BLaER1 treated with 17β-estradiol and CSF1 and Interleukin-3, amounts not matched to agents 10 nM and 100 nM (cell line): Measurements from ENCODE around the gene JADE2.
"Not testable (repeated sequence)": the region's sequence is repeated elsewhere in the genome, so short reads cannot be mapped to it uniquely, and the experiment has no call there.

Experiments used
- H3K27ac ChIP-seq, 11 experiments: shearing (Covaris generic); formaldehyde crosslinking; 2 replicates each; pipeline ENCODE4 v1.8.1; 2022
- H3K27me3 ChIP-seq, 11 experiments: shearing (Covaris generic); formaldehyde crosslinking; 2 replicates each; pipeline ENCODE4 v1.8.1; 2022
- H3K36me3 ChIP-seq, 11 experiments: shearing (Covaris generic); formaldehyde crosslinking; 2 replicates each; pipeline ENCODE4 v1.8.1; 2022
- H3K4me1 ChIP-seq, 10 experiments: shearing (Covaris generic); formaldehyde crosslinking; 2 replicates each; pipeline ENCODE4 v1.8.1; 2022
- H3K4me2 ChIP-seq, 11 experiments: shearing (Covaris generic); formaldehyde crosslinking; 2 replicates each; pipeline ENCODE4 v1.8.1; 2022
- H3K4me3 ChIP-seq, 10 experiments: shearing (Covaris generic); formaldehyde crosslinking; 2 replicates each; pipeline ENCODE4 v1.8.1; 2022
- H3K9ac ChIP-seq, 11 experiments: shearing (Covaris generic); formaldehyde crosslinking; 2 replicates each; pipeline ENCODE4 v1.8.1; 2022
- H3K9me3 ChIP-seq, 11 experiments: shearing (Covaris generic); formaldehyde crosslinking; replicated peaks in 1 of 11; 2 replicates each; pipeline ENCODE4 v1.8.1; 2022
- H4K20me1 ChIP-seq, 11 experiments: shearing (Covaris generic); formaldehyde crosslinking; 2 replicates each; pipeline ENCODE4 v1.8.1; 2022
- Cebpa-rat ChIP-seq, 11 experiments: shearing (Covaris generic); IDR thresholded peaks; 2 replicates each; pipeline ENCODE4 v1.8.1; 2022

JADE2 gene

DNA sequence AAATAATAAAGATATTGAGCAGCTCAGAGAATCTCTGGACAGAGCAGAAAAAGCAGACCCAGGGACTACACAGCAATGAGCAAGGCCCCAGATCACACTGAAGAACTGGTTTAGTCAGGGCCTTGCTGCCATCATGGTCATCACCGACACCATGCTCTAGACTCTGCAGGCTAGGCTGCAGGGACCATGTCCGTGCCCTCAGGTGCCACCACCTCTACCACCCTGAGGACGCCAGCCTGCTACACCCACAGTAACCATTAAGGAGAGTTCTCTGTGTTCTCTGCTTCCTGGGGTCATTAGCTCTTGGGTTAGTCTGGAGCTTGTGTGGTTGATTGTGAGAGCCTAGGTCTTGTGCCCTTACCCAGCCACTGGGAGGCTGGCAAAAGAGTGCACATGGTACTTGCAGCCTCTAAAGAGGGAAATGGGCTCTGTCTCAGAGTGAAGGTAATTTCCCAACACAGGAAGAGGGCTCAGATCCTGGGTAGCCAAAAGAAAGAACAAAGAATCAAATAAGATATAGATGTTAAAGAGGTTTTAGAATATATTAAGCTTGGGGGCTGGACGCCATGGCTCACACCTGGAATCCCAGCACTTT is 31.9 kb upstream of the JADE2 start:
- no peaks in the 10 kb centered on the region for H3K36me3 ChIP-seq
- no peak overlapping the region for H3K4me3 ChIP-seq
- H3K9ac ChIP-seq = no peak overlapping the region
- peaks cover 0 to 21% (median 14%) of the 10 kb centered on the region in 10 experiments; a peak in 18 of 20 replicates for H3K4me1 ChIP-seq
- H3K27ac ChIP-seq = no peak overlapping the region
- peak overlapping the region in 4 of 11 experiments; percentile 23 to 43 (median 29); a peak in 6 of 22 replicates for H3K4me2 ChIP-seq
- no peak for TF ChIP-seq Cebpa-rat (IDR thresholded peaks at IDR 0.05)
- H3K9me3 ChIP-seq = no peaks in the 10 kb centered on the region
- no peaks in the 10 kb centered on the region for H3K27me3 ChIP-seq
- no peaks in the 10 kb centered on the region for H4K20me1 ChIP-seq

DNA sequence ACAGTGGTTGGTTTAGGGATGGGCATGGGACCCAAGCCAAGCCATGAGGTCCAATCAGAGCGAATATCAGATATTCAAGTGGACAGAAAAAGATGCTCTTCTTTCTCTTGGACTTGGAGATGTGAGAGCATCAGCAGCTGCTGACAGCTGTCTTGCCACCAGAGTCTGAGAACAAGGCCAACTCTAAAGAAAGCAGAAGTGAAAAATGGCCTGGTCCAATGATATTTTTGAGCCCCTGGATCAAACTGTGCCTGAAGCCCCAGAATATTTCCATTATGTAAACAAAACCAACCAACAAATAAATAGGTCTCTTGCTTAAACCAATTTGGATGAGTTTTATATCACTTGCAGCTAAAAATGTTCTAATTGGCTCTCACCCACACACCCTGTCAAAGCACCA is 30.7 kb upstream of the JADE2 start:
- Histone ChIP-seq H4K20me1 (no peaks in the 10 kb centered on the region), H3K4me1 (peaks cover 0 to 21% (median 14%) of the 10 kb centered on the region in 10 experiments; a peak in 18 of 20 replicates), H3K27ac (no peak overlapping the region), H3K27me3 (no peaks in the 10 kb centered on the region), H3K9ac (no peak overlapping the region), H3K36me3 (no peaks in the 10 kb centered on the region), H3K4me2 (peak overlapping the region in 6 of 11 experiments; percentile 38 to 67 (median 51); a peak in 5 of 22 replicates), H3K4me3 (no peak overlapping the region), H3K9me3 (no peaks in the 10 kb centered on the region)
- TF ChIP-seq Cebpa-rat (IDR thresholded peaks at IDR 0.05) = no peak

DNA sequence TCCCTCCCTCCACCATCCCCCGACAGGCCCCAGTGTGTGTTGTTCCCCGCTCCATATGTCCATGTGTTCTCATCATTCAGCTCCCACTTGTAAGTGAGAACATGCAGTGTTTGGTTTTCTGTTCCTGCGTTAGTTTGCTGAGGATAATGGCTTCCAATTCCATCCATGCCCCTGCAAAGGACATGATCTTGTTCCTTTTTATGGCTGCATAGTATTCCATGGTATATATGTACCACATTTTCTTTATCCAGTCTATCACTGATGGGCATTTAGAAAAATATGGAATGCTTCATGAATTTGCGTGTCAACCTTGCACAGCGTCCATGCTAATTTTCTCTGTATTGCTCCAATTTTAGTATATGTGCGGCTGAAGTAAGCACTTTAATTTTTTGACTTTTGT is 25.6 kb upstream of the JADE2 start:
- H4K20me1 ChIP-seq = not testable (repeated sequence)

DNA sequence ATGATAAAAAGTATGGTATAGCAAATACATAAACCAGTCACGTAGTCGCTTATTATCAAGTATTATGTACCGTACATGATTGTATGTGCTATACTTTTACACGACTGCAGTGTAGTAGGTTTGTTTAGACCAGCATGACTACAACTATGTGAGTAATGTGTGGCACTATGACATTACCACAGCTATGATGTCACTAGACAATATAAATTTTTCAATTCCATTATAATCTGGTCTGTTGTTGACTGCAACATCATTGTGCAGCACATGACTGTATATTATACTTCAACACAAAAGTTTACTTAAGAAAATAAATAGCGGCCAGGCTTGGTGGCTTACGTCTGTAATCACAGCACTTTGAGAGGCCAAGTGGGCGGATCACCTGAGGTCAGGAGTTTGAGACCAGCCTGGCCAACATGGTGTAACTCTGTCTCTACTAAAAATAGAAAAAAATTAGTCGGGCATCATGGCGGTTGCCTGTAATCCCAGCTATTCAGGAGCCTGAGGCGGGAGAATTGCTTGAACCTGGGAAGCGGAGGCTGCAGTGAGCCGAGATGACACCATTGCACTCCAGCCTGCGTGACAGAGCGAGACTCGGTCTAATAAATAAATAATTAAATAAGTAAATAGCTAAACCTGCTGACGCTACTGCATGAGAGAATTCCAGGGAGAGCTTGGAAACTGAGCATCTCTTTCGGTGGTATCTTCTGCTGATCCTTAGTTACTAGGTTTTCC is 24.6 kb upstream of the JADE2 start:
- no peak overlapping the region for H3K27ac ChIP-seq
- no peak overlapping the region for H3K9ac ChIP-seq
- no peaks in the 10 kb centered on the region for H3K9me3 ChIP-seq
- no peak overlapping the region for H3K4me3 ChIP-seq
- H3K4me2 ChIP-seq = peak overlapping the region in 3 of 11 experiments; percentile 86 to 87 (median 86); a peak in 6 of 22 replicates
- no peaks in the 10 kb centered on the region for H4K20me1 ChIP-seq
- H3K36me3 ChIP-seq = no peaks in the 10 kb centered on the region
- H3K4me1 ChIP-seq = peaks cover 43 to 52% (median 48%) of the 10 kb centered on the region in 10 experiments
- peaks cover 0 to 5% (median 0%) of the 10 kb centered on the region in 11 experiments; a peak in 1 of 22 replicates for H3K27me3 ChIP-seq
- TF ChIP-seq Cebpa-rat (IDR thresholded peaks at IDR 0.05) = no peak

More for the DNA sequence above, 25.6 kb upstream of the JADE2 start:
- H3K4me1 ChIP-seq = peaks cover 36 to 52% (median 48%) of the 10 kb centered on the region in 10 experiments
- H3K36me3 ChIP-seq, H3K4me2 ChIP-seq, H3K27ac ChIP-seq, H3K9ac ChIP-seq, H3K4me3 ChIP-seq, H3K9me3 ChIP-seq, H3K27me3 ChIP-seq: not testable (repeated sequence)

DNA sequence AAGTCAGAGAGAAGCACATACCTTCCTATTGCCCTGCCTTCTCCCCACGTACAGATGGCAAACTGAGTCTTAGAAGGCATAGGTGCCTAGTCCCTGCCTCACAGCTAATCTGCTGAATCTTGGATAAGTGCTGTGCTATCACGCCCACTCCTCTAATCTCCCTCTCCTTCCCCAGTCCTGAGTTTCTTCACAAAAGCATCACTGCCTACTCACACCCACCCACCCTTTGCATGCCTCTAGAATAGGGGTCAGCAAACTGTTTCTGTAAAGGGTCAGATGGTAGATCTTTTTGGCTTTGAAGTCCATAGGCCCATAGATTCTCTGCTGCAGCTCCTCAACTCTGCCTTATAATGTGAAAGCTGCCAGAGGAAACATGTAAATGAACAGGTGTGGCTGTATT is 23.2 kb upstream of the JADE2 start:
- H3K4me2 ChIP-seq = peak overlapping the region; percentile 80 to 94 (median 87); a peak in 21 of 22 replicates
- peaks cover 0 to 5% (median 0%) of the 10 kb centered on the region in 11 experiments; a peak in 1 of 22 replicates for H3K27me3 ChIP-seq
- TF ChIP-seq Cebpa-rat (IDR thresholded peaks at IDR 0.05) = no peak
- no peaks in the 10 kb centered on the region for H4K20me1 ChIP-seq
- H3K4me3 ChIP-seq = no peak overlapping the region
- peaks cover 52 to 57% (median 53%) of the 10 kb centered on the region in 10 experiments for H3K4me1 ChIP-seq
- no peaks in the 10 kb centered on the region for H3K9me3 ChIP-seq
- no peak overlapping the region for H3K9ac ChIP-seq
- no peaks in the 10 kb centered on the region for H3K36me3 ChIP-seq
- peak overlapping the region in 1 of 11 experiments; percentile 25; a peak in 1 of 22 replicates for H3K27ac ChIP-seq

DNA sequence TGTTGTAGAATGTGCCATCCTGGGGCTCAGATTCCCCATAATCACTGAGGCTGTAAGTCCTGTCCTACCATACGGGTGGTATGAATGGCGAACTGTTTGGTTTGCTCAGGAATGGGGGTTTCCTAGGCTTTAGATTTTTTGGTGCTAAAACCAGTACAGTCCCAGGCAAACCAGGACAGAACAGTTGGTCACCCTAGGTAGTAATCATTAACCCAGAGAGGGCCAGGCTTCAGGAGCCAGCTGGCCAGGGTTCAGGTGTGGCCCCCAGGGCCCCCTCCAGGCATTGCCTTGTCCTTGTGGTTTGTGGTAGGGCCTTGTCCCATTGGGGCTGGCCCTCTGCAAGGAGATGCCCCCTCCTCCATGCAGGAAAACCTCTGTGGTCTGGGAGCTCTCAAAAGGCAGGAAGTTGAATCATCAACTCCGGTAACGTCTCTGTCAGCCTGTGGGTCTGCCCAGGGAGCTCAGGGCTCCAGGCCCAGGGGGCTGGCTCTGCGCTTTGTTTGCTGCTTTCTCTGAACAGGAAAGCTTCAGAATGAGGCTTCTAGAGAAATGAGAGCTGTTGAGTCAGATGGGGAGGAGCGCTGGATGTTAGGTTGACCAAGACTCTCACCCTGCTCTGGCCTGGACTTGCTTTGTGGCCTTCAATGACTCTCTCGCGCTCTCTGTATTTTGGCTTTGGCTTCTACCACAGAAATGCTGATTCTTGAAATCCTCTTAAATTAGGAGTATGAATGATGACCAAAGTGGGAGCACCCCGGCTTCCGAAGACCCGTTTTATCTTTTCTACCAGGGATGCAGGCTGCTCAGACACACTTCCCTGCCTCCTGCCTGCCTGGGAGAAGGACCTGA is 22.2 kb upstream of the JADE2 start:
- H4K20me1 ChIP-seq = no peaks in the 10 kb centered on the region
- peak overlapping the region; percentile 17 to 79 (median 70); a peak in 21 of 22 replicates for H3K9ac ChIP-seq
- H3K4me1 ChIP-seq = peaks cover 52 to 57% (median 53%) of the 10 kb centered on the region in 10 experiments
- peak overlapping the region in 5 of 10 experiments; percentile 8 to 38 (median 17); a peak in 4 of 20 replicates for H3K4me3 ChIP-seq
- peaks cover 0 to 5% (median 0%) of the 10 kb centered on the region in 11 experiments; a peak in 1 of 22 replicates for H3K27me3 ChIP-seq
- peak in 3 of 11 experiments; percentile 26 to 70 (median 67); a peak in 5 of 22 replicates for TF ChIP-seq Cebpa-rat (IDR thresholded peaks at IDR 0.05)
- peak overlapping the region; percentile 31 to 88 (median 81); a peak in 21 of 22 replicates for H3K27ac ChIP-seq
- H3K9me3 ChIP-seq = no peaks in the 10 kb centered on the region
- H3K4me2 ChIP-seq = peak overlapping the region; percentile 80 to 94 (median 87)
- no peaks in the 10 kb centered on the region for H3K36me3 ChIP-seq

DNA sequence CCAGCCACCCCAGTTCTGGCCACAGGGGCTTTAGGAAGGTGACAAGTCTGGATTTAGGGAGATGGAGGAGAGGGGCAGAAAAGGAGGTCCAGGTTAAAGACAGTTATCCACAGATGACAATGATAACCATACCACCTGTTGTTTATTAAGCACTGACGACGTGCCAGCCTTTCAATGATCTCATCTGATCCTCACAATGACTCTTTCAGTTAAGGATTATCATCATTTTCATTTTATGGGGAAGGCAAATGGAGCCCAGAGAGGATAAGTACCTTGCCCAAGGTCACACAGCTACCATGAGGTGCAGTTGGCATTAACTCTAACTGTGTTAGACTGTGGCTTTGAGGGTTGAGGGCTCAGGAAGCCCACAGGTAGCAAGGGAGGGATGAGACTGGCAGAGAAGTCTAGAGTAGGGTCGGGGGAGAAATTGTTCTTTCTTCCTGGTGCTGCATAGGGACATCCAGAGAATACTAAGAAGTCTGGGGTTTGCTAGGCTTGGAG is 21.5 kb upstream of the JADE2 start:
- no peaks in the 10 kb centered on the region for H3K36me3 ChIP-seq
- H3K9ac ChIP-seq = peak overlapping the region; percentile 17 to 79 (median 70); a peak in 21 of 22 replicates
- no peaks in the 10 kb centered on the region for H3K9me3 ChIP-seq
- no peak for TF ChIP-seq Cebpa-rat (IDR thresholded peaks at IDR 0.05)
- H3K4me1 ChIP-seq = peaks cover 52 to 62% (median 55%) of the 10 kb centered on the region in 10 experiments
- H3K27ac ChIP-seq = peak overlapping the region; percentile 31 to 88 (median 81); a peak in 21 of 22 replicates
- no peaks in the 10 kb centered on the region for H4K20me1 ChIP-seq
- H3K4me3 ChIP-seq = peak overlapping the region in 5 of 10 experiments; percentile 8 to 38 (median 10); a peak in 4 of 20 replicates
- H3K4me2 ChIP-seq = peak overlapping the region; percentile 80 to 94 (median 87)
- peaks cover 0 to 5% (median 0%) of the 10 kb centered on the region in 11 experiments; a peak in 1 of 22 replicates for H3K27me3 ChIP-seq

DNA sequence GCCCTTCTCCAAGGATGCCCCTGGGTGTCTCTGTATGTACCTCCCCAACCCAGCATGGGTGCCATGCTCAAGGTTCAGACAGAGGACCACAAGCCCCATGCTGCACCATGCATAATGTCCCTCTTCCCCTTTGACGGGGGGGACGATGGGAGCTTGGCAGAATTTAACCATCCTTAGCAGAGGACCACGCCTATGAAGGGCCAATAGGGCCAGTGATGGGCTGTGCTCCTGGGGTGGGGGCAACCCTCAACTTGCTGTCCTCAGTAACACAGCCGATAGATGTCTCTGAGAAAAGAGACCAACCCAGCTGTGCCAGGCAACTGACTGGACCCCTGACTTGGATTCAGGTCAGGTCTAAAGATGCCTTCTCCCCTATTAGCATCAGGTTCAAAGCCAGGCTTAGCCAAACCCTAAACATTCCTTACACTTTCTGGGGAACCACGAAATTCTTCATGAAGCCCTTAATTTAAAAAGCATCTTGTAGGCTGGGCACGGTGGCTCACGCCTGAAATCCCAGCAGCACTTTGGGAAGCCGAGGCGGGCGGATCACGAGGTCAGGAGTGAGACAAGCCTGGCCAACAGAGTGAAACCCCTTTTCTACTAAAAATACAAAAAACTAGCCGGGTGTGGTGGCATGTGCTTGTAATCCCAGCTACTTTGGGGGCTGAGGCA is 20.7 kb upstream of the JADE2 start:
- no peak for TF ChIP-seq Cebpa-rat (IDR thresholded peaks at IDR 0.05)
- peak overlapping the region in 1 of 10 experiments; percentile 10; a peak in 1 of 20 replicates for H3K4me3 ChIP-seq
- H3K27ac ChIP-seq = peak overlapping the region in 4 of 11 experiments; percentile 80 to 88 (median 84); a peak in 5 of 22 replicates
- no peaks in the 10 kb centered on the region for H4K20me1 ChIP-seq
- peaks cover 52 to 68% (median 57%) of the 10 kb centered on the region in 10 experiments for H3K4me1 ChIP-seq
- peaks cover 0 to 5% (median 0%) of the 10 kb centered on the region in 11 experiments; a peak in 1 of 22 replicates for H3K27me3 ChIP-seq
- H3K9me3 ChIP-seq = no peaks in the 10 kb centered on the region
- H3K36me3 ChIP-seq = no peaks in the 10 kb centered on the region
- peak overlapping the region in 7 of 11 experiments; percentile 15 to 79 (median 74); a peak in 5 of 22 replicates for H3K9ac ChIP-seq
- peak overlapping the region; percentile 80 to 94 (median 87) for H3K4me2 ChIP-seq
